Cardiac muscle cell (in vitro differentiated cells and primary cell): ENCODE measurements around the gene COL23A1. TPM values are rescaled to one million over a fixed set of nuclear protein-coding genes. Genes with fewer than 3 reads are reported as not detected.
A peak's percentile ranks its signal among the peaks of the same experiment; 100 is the strongest.

ENCODE experiments used
- DNase-seq, 2 donors: peaks; one replicate each; pipeline versions ENCODE4 v3.0.0 to v3.0.0-alpha.2; 2010 to 2017; ENCODE audit warnings: low read depth in 1 of 2, low spot score in 1 of 2
- H3K27ac ChIP-seq: fragments of 200-600 bp; sonication (generic); 2 replicates; pipeline ENCODE4 v1.5.1; 2016
- H3K27me3 ChIP-seq: fragments of 200-600 bp; sonication (generic); 2 replicates; pipeline ENCODE4 v1.6.0; 2016; ENCODE audit warnings: control low read depth
- H3K36me3 ChIP-seq: fragments of 200-600 bp; sonication (generic); 2 replicates; pipeline ENCODE4 v1.5.1; 2016; ENCODE audit warnings: control low read depth
- H3K4me1 ChIP-seq: fragments of 200-600 bp; sonication (generic); 2 replicates; pipeline ENCODE4 v1.8.1; 2017; ENCODE audit warnings: low read depth, mild to moderate bottlenecking, mixed run types
- H3K4me3 ChIP-seq: fragments of 200-600 bp; sonication (generic); 2 replicates; pipeline ENCODE4 v1.5.1; 2016; ENCODE audit warnings: mild to moderate bottlenecking
- H3K9me3 ChIP-seq: fragments of 200-600 bp; sonication (generic); 2 replicates; pipeline ENCODE4 v1.5.1; 2017; ENCODE audit warnings: low read depth, mild to moderate bottlenecking, control low read depth
- polyA plus RNA-seq: library from polyadenylated mRNA; unstranded; fragments of >200 nt; fragmentation: Nextera tagmentation; extraction: Ambion mirVana; gene quantifications from 2 replicates; pipeline ENCODE4 v1.2.1, GENCODE V29; 2016
- total RNA-seq: library from RNA; depleted of rRNA; stranded (reverse); fragments of >200 nt; gene quantifications from 2 replicates; pipeline ENCODE4 v1.2.3, GENCODE V29; 2016
- TF ChIP-seq, protein P1 (sequence below): IDR thresholded peaks from 2 replicates; pipeline ENCODE4 v1.5.1; 2012; ENCODE audit warnings: low read depth, mild to moderate bottlenecking, low read length

The COL23A1 gene
- total and polyA plus RNA-seq, 2 experiments from 2014 or later, result 28.9 to 43.0 TPM

DNA sequence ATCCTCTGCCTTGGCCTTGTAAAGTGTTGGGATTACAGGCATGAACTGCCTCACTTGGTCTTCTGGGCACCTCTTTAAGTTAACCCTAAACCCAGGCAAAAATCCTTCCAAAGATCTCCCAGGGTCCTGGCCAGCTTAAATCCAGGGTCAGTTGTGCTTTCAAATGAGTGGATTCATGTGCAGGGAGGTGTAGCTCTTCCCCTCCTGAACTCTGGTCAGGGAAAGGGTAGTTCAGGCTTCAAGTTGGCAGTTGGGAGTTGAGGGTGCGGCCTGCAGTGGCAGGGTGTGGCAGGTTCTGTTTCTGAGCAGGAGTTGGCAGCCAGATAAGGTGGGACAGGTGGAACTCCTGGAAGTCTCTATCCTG, 382.3 kb downstream of the COL23A1 start:
- Histone ChIP-seq H3K27me3 (no peaks in the 10 kb centered on the region), H3K36me3 (peaks cover 62% of the 10 kb centered on the region), H3K9me3 (no peaks in the 10 kb centered on the region), H3K4me3 (no peak overlapping the region), H3K4me1 (peaks cover 9% of the 10 kb centered on the region), H3K27ac (peak overlapping the region; percentile 12)
- TF ChIP-seq, protein P1, sequence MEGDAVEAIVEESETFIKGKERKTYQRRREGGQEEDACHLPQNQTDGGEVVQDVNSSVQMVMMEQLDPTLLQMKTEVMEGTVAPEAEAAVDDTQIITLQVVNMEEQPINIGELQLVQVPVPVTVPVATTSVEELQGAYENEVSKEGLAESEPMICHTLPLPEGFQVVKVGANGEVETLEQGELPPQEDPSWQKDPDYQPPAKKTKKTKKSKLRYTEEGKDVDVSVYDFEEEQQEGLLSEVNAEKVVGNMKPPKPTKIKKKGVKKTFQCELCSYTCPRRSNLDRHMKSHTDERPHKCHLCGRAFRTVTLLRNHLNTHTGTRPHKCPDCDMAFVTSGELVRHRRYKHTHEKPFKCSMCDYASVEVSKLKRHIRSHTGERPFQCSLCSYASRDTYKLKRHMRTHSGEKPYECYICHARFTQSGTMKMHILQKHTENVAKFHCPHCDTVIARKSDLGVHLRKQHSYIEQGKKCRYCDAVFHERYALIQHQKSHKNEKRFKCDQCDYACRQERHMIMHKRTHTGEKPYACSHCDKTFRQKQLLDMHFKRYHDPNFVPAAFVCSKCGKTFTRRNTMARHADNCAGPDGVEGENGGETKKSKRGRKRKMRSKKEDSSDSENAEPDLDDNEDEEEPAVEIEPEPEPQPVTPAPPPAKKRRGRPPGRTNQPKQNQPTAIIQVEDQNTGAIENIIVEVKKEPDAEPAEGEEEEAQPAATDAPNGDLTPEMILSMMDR, result no peak
- no peak for DNase-seq

DNA sequence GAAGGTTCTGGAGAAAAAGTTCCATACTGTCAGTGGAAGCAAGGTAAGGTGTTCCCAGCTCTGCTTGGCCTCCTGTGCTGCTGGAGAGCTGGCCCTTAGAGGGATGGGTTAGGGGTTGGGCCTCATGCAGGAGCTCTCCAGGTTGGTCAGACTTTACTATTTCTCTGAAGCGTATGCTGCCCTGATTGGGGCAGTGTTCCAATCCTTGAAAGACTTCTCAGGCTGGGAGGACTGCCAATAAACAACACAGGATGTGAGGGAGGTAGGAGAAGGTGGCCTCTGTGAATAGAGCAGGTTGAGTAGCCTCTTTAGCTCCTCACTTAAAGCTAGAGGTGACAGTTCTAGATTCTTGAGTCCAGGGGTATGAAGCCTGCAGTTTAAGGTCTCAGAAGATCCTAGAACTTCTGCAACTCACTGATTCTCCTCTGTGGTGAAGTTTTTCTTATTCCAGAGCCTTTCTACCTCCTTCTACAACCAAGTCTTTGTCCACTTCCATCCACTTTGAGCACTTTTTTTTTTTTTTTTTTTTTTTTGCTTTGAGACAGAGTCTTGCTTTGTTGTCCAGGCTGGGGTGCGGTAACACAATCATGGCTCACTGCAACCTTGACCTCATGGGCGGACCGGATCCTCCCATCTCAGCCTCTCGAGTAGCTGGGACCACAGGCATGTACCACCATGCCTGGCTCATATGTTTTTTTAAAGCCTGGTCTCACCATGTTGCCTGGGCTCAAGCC, 382.8 kb downstream of the COL23A1 start:
- H3K36me3 ChIP-seq, result peaks cover 60% of the 10 kb centered on the region
- TF ChIP-seq, protein P1, result no peak
- no peak overlapping the region for H3K4me3 ChIP-seq
- DNase-seq, result peak in 1 of 2 donors; percentile 85
- peak overlapping the region; percentile 58 for H3K27ac ChIP-seq
- H3K9me3 ChIP-seq, result no peaks in the 10 kb centered on the region
- H3K27me3 ChIP-seq, result no peaks in the 10 kb centered on the region
- H3K4me1 ChIP-seq, result peaks cover 9% of the 10 kb centered on the region

DNA sequence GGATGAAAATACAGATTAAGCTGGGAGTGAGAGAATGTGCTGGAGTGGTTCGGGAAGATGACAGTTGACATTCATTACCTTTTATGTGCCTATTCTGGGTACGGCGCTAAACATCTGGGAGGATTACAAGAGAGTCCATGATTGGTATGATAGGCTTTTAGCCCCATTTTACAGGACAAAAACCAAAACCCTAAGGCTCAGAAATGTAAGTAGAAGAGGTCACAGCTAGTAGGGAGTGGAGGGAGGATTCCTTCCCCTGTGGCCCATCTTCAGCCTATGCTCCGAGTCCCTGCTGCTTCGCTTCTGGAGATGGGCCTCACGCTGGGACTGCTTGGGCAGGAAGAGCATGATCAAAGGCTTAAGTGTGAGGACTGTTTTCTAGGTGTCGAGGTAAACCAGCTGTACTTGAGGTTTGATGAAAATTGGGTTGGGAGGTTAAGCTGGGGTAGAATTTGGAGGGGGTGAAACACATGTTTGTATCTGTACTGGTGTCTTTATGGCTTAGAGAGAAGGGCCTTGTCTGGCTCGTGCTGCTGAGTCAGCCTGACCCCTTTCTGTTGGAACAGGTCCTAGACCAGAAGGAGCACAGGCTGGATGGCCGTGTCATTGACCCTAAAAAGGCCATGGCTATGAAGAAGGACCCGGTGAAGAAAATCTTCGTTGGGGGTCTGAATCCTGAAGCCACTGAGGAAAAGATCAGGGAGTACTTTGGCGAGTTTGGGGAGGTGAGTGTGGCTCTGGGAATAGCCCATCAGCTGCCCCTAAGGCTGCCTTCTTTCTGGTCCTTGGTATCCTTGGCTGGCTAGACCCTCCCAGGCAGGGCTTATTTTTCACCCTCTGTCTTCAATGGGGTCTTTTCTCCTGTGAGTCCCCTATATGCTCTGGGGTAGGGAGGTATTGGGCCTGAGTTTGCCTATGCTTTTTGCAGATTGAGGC, 383.8 kb downstream of the COL23A1 start:
- H3K36me3 ChIP-seq, result peaks cover 51% of the 10 kb centered on the region
- peak overlapping the region; percentile 58 for H3K27ac ChIP-seq
- peak in 1 of 2 donors; percentile 34 for DNase-seq
- TF ChIP-seq, protein P1, result no peak
- H3K27me3 ChIP-seq, result no peaks in the 10 kb centered on the region
- H3K4me3 ChIP-seq, result peak overlapping the region; percentile 94
- H3K4me1 ChIP-seq, result peaks cover 9% of the 10 kb centered on the region
- no peaks in the 10 kb centered on the region for H3K9me3 ChIP-seq

- Histone ChIP-seq H3K4me3 (peak overlapping the region; percentile 94), H3K36me3 (peaks cover 44% of the 10 kb centered on the region), H3K27me3 (no peaks in the 10 kb centered on the region), H3K4me1 (peaks cover 9% of the 10 kb centered on the region), H3K9me3 (no peaks in the 10 kb centered on the region), H3K27ac (no peak overlapping the region)
- no peak for DNase-seq
- TF ChIP-seq, protein P1, result no peak
Observed at GRCh38 chr5:178205749-178206047, 384.5 kb downstream of the COL23A1 start.

DNA sequence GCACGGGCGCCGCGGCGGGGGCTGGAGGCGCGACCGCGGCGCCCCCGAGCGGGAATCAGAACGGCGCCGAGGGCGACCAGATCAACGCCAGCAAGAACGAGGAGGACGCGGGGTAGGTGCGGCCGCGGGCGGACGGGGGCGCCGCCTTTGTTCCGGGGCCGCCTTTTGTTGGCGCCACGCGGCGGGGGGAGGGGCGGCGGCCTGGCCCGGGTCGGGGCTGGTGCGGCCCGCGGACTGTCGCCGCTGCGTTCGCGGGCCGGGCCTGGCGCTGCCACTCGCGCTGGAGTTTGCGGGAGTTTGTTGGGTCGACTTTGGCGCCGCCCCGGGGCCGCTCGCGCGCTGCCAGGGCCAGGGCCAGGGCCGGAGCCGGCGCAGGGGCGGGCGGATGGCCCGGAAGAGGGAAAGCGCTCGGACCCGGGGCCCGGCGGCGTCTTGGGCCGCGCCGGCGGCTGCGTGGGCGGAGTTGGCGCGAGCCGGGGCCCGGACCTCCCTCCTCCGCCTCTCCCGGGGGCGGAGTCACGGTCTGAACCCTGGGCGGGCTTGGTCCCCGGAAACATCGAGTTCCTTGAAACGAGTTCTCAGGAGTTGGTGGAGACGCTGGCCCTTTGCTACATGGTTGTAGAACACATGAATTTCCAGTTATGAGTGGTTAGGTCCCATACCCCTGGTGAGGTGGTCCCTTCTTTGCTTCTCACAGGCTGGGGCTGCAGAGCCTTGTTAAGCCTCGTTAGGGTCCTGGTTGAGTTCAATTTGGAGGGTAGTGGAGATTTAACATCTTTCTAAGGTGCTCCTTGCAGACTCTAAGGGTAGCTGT, 385.1 kb downstream of the COL23A1 start:
- no peaks in the 10 kb centered on the region for H3K27me3 ChIP-seq
- peak; percentile 82 to 86 for DNase-seq
- H3K4me1 ChIP-seq, result peaks cover 9% of the 10 kb centered on the region

More for the DNA sequence above, 385.1 kb downstream of the COL23A1 start:
- Histone ChIP-seq H3K9me3 (no peaks in the 10 kb centered on the region), H3K27ac (peak overlapping the region; percentile 92), H3K4me3 (peak overlapping the region; percentile 94), H3K36me3 (peaks cover 38% of the 10 kb centered on the region)
- TF ChIP-seq, protein P1, result no peak
